GM21367 (cell line): ENCODE data around the gene FOXI1.
"Not testable (repeated sequence)": the region's sequence is repeated elsewhere in the genome, so short reads cannot be mapped to it uniquely, and the experiment has no call there.

Source experiments
- ATAC-seq: cut with Tn5 transposase; IDR thresholded peaks from one replicate; pipeline ENCODE4 v1.9.1; 2021; ENCODE audit not compliant: unreplicated experiment

FOXI1 gene

DNA sequence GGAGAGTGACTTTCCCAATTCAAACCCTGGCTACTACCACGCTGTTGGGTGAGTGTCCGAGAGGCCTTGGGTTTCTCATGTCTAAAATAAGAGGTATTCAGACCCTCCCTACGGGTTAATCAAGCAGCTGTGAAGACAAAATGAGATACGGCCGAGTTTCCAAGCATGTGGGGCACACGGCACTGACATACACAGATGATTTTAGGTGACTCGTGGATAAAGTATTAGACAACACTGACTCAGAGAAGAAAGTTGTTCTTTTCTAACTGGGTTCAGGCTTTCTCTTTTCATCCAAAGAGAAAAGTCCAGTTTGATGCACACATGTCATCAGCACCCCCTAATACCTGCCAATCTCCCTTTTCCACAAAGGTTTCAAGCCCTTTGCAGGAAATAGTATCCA is 15.6 kb downstream of the FOXI1 start:
- ATAC-seq = no peak

DNA sequence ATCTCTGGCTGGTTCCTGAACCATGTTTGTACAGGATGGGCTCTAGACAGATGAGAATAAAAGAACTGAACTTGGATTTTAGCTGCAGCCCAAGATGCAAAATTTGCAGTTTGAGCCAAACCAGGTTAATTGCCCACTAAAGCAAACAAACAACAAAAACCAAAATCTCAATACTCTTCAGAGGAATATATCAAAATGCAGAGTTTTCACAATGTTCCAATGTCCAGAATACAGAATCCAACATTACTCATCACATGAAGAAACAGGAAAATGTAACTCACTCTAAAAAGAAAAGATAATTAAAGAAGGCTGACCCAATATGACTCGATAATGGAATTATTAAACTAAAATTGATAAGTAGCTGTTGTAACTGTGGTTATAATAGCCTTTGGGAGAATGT is 20.4 kb downstream of the FOXI1 start:
- ATAC-seq = no peak

DNA sequence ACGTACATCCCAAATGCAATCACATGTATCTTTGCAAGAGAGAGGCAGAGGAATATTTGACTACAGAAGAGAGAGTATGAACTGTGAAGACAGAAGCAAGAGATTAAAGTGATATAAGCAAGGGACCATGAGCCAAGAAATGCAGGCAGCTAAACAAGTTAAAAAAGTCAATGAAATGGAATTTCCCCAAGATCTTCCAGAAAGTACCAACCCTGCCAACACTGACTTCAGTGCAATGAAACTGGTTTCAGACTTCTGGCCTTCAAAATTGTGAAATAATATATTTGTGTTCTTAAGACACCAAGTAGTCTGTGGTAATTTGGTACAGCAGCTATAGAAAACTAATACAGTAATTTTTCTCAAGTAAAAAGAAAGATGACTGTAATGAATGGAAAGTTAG is 20.9 kb downstream of the FOXI1 start:
- no peak for ATAC-seq

DNA sequence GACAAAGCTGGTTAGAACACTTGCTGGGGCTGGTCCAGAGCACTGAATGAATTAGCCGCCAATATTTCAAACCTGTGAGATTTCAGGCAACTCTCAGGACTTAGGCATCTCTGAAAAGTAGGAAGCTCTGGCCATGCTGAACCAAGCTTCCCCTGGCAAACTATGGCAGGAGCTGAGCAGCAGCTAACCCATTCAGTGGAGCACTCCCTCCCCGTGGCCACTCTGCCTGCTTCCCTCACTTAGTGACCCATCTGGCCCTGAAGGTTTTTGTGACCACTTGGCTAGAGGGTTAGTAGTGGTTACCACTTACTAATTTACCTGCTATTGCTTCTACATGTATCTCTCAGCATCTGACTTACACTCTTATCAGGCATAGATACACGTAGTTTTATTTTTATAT is 25.5 kb downstream of the FOXI1 start:
- no peak for ATAC-seq

DNA sequence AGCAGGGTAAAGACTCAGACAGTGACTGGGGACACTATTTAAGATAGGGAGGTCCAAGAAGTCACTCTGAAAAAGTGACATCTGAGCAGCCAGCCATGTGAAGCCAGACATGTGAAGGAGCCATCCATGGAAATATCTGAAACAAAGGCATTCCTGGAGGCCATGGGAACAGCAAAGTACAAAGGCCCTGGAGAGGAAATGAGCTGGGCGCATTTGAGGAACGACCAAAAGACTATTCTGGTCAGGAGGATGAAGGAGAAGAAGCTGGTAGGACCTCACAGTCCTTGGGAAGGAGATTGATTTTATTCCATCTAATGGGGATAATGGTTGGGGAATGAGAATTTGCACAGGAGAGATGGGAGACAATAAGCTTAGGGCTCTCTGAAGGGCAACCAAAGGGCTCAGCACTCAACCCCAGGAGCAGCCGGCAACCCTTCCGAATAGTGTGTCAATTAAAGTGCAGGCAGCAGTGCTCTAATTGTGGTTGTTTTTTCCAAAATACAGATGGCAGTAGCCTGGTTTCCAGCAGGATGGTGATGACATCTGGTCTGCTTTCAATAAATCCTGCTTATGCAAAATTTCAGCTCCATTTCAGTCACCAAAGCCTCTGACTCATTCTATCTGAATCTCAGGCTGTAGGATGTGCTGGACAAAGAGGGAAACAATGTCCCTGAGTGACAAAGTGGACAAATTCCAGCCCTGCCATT is 26.7 kb downstream of the FOXI1 start:
- ATAC-seq = no peak

DNA sequence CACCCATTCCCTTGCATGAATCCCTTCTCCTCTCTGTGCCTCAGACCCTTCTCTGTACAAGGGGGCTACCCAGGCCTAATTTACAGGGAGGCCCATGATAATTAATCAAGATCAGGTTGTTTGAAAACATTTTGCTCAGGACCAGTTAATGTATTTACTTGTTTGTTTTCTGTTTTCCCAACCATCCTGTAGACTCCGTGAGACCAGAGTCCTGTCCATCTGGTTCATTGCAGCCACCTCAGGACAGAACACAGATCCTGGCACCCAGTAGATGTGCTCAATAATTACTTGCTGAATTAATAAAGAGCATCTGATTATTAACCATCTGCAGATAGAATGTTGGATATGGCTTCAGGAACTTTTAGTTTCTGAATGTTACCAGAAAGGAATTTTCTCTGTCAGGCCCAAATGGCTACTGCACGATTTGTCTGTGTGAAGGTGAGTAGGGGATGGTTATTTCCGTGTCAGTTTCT is 27.3 kb downstream of the FOXI1 start:
- no peak for ATAC-seq

DNA sequence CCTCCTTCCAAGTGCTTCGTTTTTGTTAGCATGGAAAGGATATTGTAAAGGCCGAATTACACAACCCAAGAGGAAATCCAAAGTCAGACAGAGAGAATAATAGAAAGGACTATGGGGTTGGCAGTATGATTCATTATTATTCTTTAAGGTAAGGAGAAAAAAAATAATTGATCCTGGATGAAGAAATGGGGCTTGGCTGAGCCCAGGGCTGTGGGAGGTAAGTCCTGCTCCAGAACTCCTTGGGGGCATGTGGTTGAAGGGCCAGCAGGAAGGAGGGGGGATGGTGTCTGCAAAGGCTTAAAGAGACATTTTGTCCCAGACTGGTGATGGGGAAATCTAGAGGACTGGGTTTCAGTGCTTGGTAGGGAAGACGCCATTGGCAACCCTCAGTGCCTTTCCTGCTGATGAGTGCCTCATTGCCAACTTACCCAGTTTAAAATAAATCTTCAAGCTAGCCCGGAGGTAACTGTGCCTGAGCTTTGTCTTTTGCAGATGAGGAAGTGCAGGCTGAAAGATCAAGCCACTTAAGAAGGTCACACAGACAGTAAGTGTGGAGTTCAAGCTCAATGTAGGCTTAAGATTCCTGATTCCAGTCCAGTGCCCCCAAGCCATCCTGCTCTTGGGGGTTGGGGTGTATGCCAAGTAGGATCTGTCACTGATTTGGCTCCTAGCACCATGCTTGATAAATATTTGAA is 30.2 kb downstream of the FOXI1 start:
- ATAC-seq = no peak

DNA sequence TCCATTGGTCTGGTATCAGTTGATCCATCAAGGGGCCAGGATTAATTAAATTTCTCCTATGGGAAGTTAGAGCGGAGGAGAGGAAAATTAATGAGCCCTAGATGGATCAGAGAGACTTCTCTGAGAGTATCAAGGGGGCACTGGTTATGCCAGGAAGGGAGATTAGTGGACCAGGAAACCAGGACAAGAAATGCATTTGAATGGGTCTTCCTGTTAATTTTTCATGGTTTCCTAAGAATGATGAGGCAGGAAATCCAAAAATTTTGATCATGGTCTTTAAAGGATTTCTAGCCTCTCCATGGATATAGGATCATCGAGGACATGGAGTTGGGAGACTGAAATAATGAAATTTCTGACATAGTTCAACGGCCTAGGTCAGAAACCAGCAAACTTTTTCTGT is 30.8 kb downstream of the FOXI1 start:
- ATAC-seq = no peak

DNA sequence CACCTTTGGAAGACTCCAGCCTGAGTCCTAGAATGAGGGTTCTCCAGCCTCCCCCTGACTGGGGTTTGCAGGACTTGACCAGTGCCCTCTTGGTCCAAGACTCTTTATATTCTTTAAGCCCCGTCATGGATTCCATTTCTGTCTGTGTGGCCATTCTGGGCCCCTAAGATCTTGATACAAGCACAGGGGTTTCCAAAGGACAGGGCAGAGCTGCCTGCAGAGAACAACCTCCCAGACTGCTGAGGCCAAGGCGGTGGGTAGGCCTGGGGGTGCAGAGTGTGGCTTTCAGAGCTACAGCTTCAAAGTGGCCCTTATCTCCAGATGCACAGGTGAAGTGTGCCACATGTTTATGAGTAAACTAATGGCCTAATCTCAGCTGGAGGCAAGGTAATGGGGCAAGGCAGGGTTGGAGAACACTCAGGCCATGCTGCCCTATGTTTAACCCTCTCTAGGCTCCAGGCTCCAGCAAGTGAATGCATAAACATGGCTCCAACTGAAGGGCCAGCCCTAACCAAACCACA is 32.1 kb downstream of the FOXI1 start:
- ATAC-seq = no peak

DNA sequence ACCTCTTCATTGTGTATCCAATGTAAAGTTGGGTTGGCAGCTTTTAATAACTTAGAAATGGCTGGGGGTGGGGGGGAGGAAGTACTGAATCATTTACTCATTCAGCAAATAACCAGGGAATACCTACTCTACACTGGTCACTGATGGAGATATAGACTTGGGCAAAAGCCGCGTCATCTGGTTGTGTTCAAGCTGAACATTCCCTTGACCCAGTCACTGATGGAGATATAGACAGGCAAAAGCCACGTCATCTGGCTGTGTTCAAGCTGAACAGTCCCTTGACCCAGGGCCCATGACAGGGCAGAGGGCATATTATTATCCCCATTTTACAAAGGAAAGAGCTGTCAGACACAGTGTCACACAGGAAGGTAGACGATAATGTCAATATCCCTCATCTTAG is 32.6 kb downstream of the FOXI1 start:
- ATAC-seq = no peak

DNA sequence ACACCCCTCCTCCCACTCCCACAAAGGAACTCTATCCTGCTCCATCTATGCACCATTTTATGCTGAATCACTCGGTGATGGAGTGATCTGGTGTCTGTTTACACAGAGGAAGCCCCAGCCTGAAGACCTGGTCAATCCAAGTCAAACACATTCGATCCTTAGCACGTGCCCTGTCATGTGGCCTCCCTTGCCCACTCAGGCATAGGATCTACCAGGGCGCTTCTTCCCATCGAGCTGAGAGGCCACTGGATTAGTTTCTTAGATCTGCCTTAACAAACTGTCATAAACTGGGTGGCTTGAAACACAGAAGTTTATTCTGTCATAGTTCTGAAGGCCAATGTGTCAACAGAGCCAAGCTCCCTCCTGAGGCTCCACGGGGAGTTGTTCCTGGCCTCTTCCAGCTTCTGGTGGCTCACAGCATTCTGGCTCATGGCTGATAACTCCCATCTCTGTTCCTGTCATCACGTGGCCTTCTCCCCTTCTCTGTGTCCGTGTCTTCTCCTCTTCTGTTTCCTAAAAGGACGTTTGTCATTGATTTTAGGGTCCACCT is 34.2 kb downstream of the FOXI1 start:
- no peak for ATAC-seq

DNA sequence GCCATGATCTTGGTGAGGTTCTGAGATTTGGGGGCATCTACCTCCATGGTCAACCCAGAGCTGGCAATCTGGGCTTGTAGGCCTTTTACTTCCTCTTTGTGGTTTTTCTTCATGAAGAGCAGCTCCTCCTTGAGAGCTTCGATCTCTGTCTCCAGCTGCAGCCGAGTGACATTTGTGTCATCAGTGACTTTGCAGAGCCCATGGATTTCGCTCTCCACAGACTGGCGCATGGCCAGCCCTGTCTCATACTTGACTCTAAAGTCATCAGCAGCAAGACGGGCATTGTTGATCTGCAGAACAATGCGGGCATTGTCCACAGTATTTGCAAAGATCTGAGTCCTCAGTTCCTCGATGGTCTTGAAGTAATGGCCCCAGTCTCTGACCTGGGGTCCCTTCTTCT is 35.5 kb downstream of the FOXI1 start:
- ATAC-seq = not testable (repeated sequence)

DNA sequence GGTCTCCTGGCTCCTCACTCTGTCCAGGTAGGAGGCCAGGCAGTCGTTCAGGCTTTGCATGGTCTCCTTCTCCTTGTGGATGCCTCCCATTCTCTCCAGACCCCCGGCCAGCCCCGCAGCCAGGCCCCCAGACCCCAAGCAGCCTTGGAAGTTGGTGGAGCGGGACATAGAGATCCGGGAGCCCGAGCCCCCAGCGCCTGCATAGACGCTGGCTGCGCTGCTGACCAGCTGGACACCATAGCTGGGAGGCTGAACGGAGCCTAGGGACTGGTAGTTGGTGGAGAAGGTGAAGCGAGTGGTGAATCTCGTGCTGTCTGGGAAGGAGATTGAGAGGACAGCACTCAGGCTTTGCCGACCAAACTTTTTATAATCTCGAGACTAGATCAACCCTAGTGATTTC is 35.9 kb downstream of the FOXI1 start:
- no peak for ATAC-seq

DNA sequence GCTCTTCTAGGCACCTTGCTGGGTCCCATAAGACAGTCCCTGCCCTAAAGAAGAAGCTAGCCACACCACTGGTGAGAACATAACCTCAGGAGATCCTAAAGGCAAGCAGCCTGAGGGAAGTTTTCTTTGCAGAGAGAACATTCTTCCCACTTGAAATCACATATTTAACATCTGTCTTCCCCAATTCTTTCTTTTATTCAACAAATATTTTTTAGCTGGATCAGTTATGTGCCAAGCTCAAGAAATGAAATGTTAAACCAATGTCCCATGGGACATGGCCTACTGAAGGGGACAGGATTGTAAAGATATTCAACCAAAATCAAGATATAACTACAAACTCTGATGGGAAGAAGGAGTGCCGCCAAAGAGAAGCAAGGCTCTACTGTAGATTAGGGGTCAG is 36.5 kb downstream of the FOXI1 start:
- no peak for ATAC-seq

DNA sequence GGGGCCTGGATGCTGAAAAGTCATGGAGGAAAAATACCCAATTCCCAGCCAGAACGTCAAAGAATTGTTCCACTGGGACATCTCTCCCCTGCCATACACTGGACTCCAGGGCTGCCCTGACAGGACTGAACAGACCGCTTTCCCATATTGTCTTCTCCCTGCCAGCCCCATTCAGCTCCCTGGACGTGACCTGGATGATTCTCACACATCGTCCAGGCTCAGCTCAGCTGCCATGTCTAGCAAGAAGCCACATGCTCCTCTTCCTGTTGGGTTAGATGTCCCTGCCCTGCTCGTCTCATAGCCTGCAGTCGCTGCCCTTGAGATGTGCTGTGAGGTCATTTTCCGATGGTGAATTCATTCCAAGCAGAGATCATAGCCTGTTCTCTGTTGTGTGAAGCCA is 37.4 kb downstream of the FOXI1 start:
- ATAC-seq = no peak

DNA sequence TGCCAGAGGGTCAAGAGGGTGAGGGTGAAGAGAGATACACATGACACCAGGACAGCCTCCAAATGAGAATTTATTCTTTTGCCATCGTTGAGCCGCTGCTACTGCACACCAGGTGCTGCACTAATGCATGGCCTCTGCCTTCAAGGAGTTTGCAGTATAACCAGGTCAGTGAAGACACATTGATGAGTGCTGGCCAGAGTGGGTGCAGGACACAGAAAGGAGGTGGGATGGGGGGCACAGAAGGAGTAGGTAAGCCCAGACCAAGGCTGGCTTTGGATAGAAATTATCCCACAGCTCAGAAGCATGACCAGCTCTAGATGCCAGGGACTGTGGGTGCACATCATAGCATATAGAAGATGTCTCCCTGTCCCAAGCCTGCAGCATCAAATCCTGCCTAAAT is 38.0 kb downstream of the FOXI1 start:
- no peak for ATAC-seq

DNA sequence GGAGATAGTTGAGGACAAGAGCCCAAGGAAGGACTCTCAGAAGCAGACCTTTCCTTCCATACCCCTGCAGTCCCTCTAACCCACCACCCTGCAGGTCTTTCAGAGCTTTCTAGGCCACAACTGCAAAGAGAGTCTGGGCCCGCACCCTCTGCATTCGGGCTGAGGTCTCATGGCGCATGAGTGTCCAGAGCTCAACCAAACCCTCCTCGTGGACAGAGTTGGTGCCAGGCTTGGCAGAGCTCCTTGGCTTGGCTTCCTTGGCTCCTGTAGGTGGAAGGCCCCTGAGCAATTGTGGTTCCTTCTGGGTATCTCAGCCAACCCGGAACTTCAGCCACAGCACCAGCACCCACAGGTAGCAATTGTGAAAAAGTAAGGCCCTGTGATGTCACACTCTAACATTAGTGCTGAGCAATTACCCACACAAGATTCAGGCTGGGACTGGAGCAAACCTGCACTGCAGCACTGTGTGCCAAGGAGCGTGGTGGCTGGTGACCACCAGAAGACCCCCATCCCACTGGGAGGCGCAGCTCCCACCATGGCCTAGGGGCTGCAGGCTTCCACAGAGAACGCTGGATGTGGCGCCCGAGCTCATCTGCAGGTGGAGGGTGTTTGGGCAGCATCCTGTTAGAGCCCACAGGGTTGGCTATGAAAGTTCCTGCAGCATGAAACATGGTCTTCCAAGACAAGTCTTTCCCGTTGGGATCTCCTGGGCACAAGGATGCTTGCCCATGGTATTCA is 38.8 kb downstream of the FOXI1 start:
- ATAC-seq = no peak

DNA sequence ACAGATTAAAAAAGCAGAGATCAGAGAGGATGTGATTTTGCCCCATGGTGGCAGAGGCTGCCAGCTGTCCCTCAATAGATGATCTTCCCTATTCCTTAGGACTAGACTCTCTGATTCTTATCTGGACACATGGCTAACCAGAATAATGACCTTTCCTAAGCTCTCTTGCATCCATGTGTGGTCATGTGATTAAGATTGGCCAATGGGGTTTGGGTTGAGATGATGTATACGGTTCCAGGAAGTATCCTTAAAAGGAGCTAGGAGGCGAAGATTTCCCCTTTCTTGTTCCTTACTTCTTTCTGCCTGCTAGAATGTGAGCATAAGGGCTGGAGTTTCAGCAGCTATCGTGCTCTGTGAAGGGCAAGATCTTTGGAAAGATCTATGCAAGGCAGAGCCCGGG is 39.8 kb downstream of the FOXI1 start:
- ATAC-seq = no peak

DNA sequence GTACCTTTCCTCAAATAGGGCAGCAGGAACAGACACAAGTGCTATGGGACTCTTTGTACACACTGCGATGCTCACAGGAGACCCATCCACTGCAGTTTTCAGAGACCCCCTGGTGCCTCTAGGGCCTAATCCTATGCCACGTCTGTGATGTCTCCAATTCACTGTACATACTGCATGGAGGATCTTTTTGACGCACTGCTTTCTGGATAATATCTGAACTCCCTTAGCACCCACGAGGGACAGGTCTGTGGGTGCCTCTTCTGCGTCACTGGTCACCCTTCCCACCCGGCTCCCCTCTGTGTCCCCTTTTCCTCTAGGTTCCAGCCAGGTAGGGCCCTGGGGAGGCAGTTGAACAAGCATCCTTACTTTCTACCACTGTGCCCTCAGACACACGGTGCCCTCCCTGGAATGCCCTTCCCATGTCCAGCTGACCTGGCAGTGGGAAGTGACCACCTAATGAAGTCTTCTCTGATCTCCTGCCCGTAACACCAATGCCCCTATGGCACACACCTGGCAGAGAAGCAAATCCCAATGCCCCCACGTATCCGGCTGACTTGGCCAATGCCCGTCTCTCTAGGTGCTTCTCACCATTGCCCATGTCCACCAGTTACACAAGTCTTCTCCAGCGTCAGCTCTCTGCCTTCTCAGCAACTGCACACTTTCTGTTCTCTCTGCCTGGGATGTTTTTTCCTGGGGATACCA is 41.5 kb downstream of the FOXI1 start:
- ATAC-seq = no peak

DNA sequence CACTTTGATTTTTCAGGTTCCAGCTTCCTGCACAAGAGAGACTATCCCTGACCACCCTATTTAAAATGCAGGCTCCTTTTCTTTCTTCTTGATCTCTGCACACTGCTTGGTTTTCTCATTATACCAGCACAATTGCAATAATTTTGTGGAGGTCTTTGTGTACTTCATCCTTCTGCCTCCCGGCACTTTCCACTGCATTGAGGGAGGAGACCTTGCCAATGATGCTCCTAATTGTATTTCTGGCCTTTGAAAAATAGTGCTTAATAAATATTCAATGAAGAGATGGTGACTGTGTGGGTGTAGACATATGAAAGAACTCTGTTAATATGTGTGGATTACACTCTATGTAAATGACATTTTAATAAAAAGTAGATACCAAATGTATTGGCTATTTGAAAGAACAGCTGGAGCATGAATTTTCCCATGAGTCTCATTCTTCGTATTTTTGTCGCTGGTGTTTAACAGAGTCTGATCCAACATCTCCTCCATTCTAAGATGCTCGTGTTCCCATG is 42.1 kb downstream of the FOXI1 start:
- no peak for ATAC-seq
